NCI-H187 (cell line): ENCODE measurements around the gene CCL27.
"Not testable (repeated sequence)": the region's sequence is repeated elsewhere in the genome, so short reads cannot be mapped to it uniquely, and the experiment has no call there.

ENCODE experiments used
- DNase-seq, 2 experiments: peaks; one replicate each; lab custom pipeline; 2025; lab: John Stamatoyannopoulos, UW

Gene CCL27

GRCh38 chr9:34650816-34651215 is 11.6 kb downstream of the CCL27 start:
- DNase-seq, result no peak

- no peak for DNase-seq
Measured at GRCh38 chr9:34648673-34649072, 13.8 kb downstream of the CCL27 start.

- no peak for DNase-seq
Measured at GRCh38 chr9:34647651-34648050, 14.8 kb downstream of the CCL27 start.

GRCh38 chr9:34647084-34647403 is 15.4 kb downstream of the CCL27 start:
- no peak for DNase-seq

GRCh38 chr9:34646211-34647083 is 16.0 kb downstream of the CCL27 start, which contains the start of gene GALT:
Gene GALT (plus strand): TSS chr9:34646675. CDS start chr9:34646705, 30 bp downstream.
- DNase-seq, result peak; percentile 76 to 84

GRCh38 chr9:34644766-34645314 is 17.6 kb downstream of the CCL27 start:
- no peak for DNase-seq

GRCh38 chr9:34642679-34643078 is 19.8 kb downstream of the CCL27 start:
- DNase-seq, result no peak

GRCh38 chr9:34639322-34639721 is 23.1 kb downstream of the CCL27 start:
- not testable (repeated sequence) for DNase-seq

GRCh38 chr9:34638138-34638445 is 24.4 kb downstream of the CCL27 start:
- no peak for DNase-seq

- peak; percentile 42 to 83 for DNase-seq
Measured at GRCh38 chr9:34637356-34638137, 24.9 kb downstream of the CCL27 start, which contains the start of gene SIGMAR1. Gene SIGMAR1 (minus strand): TSS chr9:34637787. CDS start chr9:34637697, 90 bp downstream.

GRCh38 chr9:34636791-34637355 is 25.6 kb downstream of the CCL27 start:
- no peak for DNase-seq

- no peak for DNase-seq
Measured at GRCh38 chr9:34635556-34635955, 26.9 kb downstream of the CCL27 start.

- no peak for DNase-seq
Measured at GRCh38 chr9:34634551-34635248, 27.8 kb downstream of the CCL27 start.

GRCh38 chr9:34633851-34634550 is 28.5 kb downstream of the CCL27 start:
- no peak for DNase-seq

GRCh38 chr9:34633166-34633565 is 29.3 kb downstream of the CCL27 start:
- no peak for DNase-seq

GRCh38 chr9:34630402-34631154 is 31.9 kb downstream of the CCL27 start:
- DNase-seq, result no peak

GRCh38 chr9:34629491-34629808 is 33.0 kb downstream of the CCL27 start:
- no peak for DNase-seq

- DNase-seq, result no peak
Measured at GRCh38 chr9:34628656-34629490, 33.6 kb downstream of the CCL27 start, which contains the start of gene ARID3C. Gene ARID3C (minus strand): TSS chr9:34629066. CDS start chr9:34628014, 1,052 bp downstream.
